GM19467 (cell line): Measurements from ENCODE around the gene ZDHHC12.

Experiments
- ATAC-seq: cut with Tn5 transposase; IDR thresholded peaks from one replicate; pipeline ENCODE4 v1.9.1; 2021; ENCODE audit warnings: mild to moderate bottlenecking, moderate library complexity; ENCODE audit not compliant: unreplicated experiment

ZDHHC12 gene

DNA sequence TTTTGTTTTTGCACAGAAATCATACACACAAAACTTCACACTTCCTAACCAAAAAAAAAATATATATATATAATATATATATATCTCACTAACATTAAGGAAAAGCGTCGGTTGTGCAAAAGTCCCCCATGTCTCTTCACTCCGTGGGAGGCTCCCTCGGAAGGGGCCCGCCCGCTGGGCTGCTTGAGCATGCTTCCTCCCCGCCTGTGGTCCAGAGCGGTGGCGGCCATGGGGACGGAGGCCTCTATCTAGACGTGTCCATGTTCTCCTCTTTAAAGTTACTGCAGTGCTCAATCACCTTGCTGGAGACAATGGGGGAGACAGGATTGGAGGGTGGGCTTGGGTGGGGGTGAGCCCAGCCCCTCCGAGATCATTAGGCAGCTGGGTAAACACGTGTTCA lies 7.2 kb upstream of the ZDHHC12 start:
- no peak for ATAC-seq

DNA sequence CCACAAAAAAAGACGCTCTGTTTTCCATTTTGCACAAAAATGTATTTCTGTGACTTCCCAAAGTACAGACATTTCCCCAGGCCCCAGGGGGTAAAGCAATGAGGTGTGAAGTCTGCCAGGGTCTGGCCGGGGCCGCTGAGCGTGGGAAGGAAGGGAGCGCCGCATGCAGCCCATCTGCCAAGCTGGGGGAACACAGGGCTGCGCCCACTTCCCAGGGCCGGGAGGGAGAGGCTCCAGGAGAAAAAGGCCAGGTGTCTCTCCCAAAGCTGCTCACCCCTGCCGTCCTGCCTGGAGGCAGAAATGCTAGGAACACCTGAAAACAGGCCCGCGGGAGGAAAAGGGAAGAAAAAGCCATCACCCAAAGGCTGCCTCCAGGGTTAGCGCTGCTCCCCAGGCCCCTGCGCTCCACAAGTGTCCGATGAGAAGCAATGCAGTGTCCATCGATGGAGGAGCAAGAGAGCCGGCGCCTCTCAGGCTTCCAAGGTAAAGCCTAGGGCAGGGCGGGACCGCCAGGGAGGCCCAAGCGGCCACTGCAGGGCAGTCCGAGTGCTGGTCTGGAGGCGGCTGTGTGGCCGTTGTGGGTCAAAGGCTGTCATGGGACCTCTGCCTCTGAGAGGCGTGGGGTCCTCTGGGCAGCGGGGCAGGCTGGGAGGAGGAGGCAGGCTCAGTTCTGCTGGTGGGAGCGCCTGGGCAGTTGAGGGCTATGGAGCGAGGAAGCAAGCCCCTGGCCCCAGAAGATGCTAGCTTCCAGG lies 6.0 kb upstream of the ZDHHC12 start:
- ATAC-seq: no peak

DNA sequence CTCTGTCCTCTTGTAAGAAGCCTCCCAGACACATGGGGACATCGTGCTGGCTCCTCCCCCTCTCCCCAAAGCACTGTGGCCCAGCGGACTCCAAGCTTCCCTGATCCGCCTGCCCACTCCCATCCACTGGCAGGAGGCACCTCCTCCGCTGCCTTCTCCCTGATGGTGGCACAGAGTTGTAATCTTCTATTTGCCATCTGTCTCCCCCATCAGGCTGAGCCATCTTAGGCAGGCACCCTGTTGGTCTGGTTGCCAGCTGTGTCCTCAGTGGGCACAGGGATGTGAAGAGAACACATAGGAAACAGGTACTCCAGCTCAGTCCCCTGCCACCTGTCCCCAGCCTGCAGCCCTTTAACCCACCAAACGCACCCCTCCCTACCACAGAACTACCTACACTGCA lies 5.4 kb upstream of the ZDHHC12 start:
- ATAC-seq: no peak

DNA sequence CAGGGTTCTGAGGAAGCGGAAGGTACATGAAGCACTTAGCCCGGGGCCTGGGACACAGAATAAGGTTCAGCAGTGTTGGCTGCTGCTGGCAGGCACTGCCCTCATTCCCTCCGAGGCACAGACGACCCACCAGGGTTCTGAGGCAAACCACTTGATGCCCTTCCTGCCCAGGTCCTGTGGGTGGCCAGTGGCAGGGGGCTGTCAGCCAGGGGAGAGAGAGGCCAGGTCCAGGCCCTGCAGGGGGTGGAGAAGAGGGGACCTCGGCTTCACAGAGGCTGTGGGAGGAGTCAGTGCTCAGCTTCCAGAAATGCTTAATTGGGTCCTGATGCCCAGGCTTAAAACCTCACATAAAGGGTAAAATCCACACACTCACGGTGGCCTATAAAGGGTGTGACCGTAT lies 4.4 kb upstream of the ZDHHC12 start:
- ATAC-seq: no peak

DNA sequence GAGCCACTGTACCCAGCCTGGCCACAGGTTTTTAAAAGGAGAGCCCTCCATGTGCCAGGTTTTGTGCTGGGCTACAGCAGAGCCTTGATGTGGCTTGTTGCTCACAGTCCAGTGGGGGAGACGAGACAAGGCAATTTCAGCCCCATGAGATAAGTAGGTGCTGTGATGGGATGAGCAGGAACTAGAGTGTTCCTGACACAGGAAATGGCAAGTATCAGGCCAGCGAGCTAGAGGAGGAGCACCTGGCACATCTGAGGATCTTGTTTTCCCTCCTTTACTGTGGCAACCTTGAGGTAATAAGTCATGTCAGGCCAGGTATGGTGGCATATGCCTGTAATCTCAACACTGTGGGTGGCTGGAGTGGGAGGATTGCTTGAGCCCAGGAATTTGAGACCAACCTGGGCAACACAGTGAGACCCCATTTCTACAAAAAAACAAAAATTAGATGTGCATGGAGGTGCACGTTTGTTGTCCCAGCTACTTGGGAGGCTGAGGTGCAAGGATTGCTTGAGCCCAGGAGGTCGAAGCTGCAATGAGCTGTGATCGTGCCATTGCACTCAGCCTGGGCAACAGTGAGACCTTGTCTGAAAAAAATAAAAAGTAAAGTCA lies 3.8 kb upstream of the ZDHHC12 start:
- no peak for ATAC-seq

DNA sequence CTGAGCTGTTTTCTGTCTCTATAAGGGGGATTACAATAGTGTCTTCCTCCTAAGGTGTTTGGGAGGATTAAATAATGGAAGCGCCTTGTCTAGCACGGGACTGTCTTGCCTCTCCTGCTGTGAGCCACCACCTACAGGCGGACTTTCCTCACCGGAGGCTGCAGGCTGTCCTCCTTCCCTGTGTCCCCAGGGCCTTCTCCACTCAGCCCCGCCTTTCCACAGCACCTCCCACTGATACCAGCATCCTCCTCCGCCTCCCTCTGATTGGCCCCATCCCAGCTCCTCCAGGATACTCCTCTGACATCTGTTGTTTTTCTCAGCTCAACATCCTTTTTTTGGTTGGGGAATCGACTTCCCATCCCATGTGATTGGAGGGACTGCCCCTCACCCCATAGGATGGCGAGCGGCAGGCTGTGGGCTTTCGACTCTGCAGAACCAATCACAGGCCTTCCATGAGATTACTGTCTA lies 851 bp upstream of the ZDHHC12 start:
- ATAC-seq: no peak

DNA sequence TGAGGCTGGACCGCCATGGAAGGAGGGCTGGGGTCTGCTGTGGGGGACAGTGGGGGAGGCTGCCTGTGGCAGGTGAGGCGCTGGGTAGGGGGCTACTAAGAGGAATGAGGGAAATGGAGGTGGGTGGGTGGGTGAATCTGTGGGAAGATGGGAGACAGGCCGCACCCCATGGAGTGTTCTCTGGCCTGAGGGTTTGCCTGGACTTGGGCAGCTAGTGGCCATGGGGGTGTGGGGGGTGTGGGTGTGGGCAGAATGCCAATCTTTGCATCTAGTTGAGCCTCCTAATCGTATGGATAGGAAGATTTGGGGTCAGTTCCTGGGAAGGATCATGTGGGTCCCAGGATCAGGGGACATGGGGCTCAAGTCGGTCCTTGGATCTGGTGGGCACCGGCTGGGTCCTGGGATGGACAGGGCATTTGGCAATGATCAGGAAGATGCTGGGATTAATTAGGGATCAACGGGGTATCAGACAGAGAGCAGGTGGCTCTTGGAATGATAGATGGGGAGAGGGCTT lies 518 bp downstream of the ZDHHC12 start:
- ATAC-seq: peak; percentile 1

DNA sequence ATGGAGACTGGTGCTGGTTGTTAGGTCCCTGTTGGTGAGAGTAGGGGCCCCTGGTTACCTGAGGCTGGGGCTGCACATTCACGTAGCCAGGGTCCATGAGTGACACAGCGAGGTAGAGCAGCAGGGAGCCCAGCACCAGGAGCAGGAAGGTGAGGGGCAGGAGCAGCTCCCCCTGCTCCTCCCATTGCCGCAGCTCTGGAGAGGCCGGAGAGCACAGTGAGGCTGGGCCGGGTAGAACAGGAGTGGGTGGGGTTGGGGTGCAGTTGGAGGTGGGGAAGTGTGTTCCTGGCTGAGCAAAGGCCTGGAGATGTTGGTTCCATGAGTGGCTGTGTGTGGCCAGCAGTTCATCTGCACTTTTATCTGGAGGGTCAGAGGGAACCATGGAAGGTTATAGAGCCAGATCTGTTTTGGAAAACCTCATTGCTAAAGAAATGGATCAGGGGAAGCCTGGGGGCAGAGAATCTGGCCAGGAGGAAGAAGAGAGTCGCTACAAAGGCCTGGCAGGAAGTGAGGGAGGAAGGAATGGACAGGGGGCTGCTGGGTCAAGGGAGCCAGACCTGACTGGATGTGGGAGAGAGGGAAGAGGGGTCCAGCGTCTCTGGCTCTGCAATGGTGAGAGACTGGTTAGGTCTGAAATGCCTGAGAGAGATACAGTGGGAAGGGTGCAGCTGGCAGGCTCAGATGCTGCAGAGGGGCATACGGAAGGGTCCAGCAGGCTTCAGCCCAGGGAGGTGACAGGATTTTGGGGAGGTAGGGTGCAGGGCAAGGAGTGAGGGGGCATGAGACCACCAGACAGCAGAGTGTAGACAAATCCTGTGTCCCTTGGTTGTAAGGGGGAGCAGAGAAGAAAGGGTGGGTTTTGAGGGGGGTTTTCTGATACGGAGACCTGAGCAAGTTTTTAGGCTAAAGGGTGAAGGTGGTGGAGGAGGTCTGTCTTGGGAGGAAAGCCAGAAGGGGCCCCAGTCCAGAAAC lies 1.3 kb downstream of the ZDHHC12 start:
- ATAC-seq: no peak

DNA sequence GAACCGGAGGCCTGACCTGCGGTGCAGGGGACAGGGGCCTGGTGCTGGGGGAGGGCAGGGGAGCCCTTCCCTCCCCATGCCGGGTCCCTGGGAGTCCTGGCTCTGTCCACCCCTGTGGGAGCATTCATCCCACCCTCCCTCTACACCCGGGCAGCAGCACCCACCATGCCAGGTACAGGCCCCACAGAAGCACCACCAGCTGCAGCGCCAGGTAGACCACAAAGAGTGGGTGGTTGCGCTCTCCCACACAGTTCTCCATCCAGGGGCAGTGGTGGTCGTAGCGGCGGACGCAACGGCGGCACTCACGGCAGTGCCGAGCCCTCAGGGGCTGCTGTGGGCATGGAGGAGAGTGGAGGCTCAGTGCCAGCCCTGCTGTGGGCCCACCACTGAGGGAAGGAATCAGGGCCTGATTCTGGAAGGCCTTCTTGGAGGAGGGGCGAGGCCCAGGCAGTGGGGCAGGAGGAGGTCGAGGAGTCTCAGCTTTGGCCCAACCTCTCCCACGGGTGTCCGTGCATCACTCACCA lies 2.4 kb downstream of the ZDHHC12 start:
- ATAC-seq: no peak

DNA sequence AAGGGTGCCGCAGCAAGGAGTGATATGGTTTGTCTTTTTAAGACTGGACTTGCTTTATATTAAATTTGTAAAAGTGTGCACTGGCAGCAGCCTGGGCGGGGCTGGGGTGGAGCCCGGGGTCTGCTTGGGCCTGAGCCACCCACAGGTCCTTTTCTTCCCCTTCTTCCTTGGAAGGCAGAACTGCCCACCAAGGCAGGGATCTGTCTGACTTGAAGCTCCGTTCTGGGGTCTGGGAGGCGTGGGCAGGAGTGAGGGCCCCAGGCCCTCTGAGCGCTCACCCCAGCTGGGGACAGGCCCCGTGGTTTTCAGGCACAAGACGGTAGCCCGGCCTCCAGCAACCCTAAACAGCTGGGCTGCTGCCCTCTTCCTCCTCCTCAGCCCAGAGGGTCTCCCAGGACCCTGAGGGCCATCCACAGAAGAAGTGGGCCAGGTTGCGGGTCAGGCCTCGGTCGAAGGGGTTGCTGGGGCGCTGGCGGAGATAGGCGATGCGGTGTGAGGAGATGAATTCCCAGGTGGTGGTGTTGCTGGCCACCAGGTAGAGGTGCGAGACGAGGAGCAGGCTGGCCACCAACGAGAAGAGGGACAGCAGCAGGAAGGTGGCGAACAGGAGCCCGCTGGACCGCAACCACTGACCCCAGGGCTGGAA lies 3.0 kb downstream of the ZDHHC12 start:
- no peak for ATAC-seq

DNA sequence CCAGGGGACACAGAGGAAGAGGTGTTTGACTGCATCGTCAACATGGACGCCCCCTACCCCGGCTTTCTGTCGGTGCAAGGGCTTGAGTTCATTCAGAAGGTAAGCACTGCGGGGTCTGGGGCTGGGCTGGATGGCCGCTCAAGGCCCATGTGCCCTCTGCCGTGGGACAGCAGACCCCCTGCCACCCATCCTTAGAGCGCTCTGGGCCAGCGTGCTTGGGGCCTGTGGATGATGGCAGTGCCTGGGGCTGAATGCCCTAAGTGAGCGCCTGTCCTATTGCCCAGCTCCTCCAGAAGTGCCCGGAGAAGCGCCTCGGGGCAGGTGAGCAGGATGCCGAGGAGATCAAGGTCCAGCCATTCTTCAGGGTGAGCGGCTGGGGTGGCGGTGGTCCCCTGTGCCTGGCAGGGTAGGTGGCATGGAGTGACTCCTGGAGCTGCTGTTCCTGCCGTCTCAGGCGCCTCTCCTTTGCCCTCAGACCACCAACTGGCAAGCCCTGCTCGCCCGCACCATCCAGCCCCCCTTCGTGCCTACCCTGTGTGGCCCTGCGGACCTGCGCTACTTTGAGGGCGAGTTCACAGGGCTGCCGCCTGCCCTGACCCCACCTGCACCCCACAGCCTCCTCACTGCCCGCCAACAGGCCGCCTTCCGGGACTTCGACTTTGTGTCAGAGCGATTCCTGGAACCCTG lies 3.9 kb downstream of the ZDHHC12 start:
- ATAC-seq: no peak

DNA sequence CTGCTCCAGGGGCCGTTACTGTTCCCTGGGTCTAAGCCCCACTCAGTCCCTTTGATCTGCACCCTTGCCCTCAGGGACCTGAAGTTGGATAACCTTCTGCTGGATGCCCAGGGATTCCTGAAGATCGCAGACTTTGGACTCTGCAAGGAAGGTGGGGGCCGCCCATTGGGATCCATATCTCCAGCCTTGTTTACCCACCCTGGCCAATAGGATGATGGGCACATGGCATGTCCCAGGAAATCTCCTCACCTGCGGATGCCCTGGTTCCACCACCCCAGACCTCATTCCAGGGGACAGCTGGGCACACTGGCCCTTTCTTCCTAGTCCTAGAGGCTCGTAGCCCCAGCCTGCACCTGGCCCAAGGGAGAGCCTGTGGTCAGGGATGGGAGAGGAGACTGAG lies 5.5 kb downstream of the ZDHHC12 start:
- no peak for ATAC-seq

DNA sequence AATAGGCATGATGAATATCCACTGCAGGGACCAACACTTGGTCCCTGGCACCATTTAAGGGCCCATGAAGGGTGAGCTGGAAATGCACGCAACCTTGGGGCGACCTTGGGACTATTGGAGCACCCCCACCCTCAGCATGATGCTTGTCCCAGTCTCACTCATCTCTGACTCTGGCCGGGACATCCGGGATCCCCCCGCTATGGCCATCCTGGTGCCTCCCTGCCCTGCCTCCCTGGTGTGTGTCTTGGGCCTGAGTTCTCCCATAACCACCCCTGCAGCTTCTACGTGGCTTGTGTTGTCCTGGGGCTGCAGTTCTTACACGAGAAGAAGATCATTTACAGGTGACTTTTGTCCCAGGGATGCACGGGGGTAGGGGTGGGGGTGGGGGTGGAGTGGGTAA lies 5.9 kb downstream of the ZDHHC12 start:
- ATAC-seq: no peak

DNA sequence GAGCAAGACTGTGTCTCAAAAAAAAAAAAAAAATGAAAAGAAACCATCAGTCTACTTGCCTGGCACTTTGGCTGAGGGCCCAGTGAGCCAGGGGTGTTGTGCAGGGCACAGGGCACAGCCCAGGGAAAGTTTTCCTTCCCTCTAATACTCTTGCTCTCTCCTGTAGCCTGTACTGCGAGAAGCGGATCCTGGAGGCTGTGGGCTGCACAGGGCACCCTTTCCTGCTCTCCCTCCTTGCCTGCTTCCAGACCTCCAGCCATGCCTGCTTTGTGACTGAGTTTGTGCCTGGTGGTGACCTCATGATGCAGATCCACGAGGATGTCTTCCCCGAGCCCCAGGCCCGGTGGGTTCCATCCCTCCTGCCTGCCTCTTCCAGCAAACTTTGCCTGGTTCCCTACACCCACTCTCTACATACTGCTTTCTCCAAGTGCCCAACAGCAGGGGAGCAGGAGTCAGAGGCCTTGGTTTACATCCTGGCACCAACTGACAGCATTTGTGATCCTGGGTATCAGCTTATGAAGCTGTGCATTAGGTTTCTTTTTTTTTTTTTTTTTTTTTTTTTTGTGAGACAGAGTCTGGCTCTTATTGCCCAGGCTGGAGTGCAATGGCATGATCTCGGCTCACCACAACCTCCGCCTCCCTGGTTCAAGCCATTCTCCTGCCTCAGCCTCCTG lies 7.2 kb downstream of the ZDHHC12 start:
- ATAC-seq: no peak

DNA sequence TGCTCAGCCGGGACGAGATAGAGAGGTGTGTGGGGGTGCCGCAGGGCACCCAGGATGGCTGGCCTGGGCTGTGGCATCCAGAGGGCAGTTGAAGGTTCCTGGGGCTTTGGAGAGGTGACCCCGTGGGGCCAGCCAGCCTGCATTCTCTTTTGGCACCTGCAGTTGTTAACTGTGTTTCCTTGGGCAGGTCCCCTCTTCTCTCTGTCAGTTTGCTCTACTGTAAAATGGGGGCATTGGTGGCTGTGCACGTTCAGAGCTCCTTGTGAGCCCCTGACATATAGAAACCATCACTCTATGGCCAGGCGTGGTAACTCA lies 8.5 kb downstream of the ZDHHC12 start:
- no peak for ATAC-seq

DNA sequence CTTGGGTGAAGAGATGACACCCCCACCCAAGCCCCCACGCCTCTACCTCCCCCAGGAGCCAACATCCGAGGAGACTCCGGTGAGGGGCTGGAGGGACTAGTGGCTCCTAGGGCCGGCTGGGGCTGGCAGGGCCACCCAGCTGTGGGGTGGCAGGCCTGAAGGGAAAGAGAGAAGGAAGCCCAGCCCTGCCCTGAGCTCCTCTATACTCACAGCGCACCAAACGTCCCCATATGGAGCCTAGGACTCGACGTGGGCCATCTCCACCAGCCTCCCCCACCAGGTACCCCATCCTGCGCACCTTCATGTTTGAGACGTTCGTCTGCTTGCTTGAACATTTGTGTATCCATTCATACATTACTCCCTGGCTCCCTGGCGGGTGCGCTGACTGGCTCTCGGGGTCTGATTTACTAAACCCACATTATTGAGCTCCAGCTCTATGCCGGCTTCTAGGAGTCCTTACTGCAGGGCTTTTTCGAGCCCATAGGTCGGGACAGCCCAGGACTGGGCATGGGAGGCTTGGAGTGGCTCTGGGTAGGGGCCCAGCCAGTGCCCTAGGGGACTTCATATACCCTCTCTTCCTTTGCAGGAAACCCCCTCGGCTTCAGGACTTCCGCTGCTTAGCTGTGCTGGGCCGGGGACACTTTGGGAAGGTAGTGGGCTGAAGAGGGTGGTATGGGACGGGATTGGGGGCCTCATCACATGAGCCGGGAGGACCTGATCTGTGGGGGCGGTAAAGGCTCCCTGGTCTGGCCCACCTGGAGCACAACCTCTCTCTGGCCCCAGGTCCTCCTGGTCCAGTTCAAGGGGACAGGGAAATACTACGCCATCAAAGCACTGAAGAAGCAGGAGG lies 9.1 kb downstream of the ZDHHC12 start:
- ATAC-seq: no peak

DNA sequence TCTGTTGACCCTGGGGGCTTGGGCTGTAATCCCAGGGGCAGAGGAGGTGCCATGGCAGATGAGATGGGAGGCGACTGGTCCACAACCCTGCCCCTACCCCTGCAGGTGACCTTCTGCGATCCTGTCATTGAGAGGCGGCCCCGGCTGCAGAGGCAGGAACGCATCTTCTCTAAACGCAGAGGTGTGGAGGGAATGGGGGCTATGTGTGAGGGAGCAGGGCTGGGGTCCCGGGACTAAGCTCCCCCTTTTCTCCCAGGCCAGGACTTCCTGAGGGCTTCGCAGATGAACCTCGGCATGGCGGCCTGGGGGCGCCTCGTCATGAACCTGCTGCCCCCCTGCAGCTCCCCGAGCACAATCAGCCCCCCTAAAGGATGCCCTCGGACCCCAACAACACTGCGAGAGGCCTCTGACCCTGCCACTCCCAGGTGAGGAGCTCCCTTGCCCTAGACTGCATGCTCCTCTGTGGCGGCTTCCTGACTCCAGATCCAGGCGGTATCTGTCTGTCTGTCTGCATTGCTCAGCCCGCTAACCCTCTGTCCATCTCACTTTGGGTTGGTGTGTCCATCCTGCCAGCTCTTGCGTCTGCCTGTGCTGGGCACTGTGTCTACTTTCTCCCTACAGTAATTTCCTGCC lies 9.9 kb downstream of the ZDHHC12 start:
- ATAC-seq: no peak

DNA sequence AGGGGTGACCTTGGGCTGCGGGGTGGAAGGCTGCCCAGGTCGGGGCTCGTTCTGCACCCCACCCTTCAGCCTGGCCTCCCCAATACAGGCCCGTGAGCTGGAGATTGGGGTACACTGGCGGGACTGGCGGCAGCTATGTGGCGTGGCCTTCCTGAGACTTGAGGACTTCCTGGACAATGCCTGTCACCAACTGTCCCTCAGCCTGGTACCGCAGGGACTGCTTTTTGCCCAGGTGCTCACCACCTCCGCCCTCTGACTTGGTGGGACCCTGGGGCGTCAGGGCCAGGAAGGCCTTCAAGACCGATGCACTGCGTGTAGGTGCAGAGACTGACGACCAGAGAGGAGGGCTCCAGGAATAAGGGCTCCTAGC lies 10.5 kb downstream of the ZDHHC12 start:
- no peak for ATAC-seq
